Measurements from ENCODE around the gene LGALS9B. TPM values are rescaled to one million over a fixed set of nuclear protein-coding genes. Genes with fewer than 3 reads are reported as not detected.
"Not testable (repeated sequence)": the region's sequence is repeated elsewhere in the genome, so short reads cannot be mapped to it uniquely, and the experiment has no call there.

Gene LGALS9B
- total RNA-seq, 1 donor from 2014 or later: not detected

DNA sequence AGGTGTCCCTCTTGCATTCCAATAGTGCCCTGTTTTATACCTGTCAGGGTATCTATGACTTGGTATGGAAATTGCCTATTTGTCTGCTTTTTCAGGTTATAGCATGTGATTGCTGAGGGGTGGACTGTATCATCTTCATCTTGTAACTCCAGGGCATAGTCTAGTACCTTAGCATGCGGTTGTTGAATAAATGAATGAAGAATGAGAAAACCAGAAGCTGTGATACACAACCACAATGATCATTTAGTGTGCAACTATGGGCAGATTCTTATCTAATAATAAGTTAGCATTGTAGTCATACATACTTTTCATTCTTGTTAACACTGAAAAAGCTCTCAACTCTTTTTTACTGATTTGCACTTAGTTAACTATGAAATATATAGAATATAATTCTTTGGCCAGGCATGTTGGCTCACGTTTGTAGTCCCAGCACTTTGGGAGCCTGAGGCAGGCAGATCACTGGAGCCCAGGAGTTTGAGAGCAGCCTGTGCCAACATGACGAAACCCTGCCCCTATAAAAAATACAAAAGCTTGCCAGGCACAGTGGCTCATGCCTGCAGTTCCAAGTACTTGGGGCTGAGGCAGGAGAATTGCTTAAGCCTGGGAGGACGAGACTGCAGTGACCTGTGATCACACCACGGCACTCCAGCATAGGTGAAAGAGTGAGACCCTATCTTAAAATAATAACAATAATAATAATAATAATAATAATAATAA is 65.9 kb downstream of the LGALS9B start:
- not testable (repeated sequence) for DNase-seq

DNA sequence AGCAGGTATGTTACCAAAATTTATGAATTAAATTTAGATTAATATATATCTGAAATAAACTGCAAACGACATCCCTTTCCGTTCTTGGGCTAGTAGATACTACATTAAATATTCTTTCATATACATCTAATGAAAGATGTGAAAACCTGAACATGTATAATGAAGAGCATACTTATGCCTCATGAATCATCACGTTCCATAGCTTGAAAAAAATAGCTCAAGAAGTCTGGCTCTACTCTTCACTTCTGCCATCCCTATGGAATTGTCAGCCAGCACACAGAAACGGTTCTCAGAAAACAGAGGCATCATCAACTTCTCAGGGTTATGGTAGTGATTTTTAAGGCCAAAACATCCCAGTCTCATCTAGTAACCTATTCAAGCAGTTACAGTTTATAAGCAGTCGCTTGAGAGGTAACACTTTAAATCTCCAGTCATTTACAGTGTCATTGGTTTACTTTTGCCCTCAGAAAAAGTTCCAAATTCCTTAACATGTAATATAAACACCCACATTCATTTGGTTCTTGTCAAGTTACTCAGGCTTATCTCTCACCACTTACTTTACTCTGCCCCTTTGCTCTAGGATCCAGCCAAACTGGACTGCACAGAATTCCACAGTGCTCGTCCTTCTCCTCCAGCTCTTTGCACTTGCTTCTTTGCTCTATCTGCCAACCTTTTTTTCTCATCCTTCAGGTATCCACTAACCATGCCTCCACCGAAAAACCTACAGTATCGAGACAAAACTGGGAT is 66.6 kb downstream of the LGALS9B start:
- DNase-seq: not testable (repeated sequence)

Other genes with a start within 250 kb of the LGALS9B start
- gene CDRT15L2, start 112.2 kb upstream of the LGALS9B start, total RNA-seq: not detected in 2 replicates

Data from dermis blood vessel endothelial cell (primary cell).